Nephron progenitor cell (in vitro differentiated cells): Measurements from ENCODE around the gene PRKCA.

Experiments used
- DNase-seq: peaks from one replicate; pipeline ENCODE4 v3.0.0; 2021
- H3K27ac Mint-ChIP-seq: 2 replicates; pipeline ENCODE4 v1.8.0; 2021; ENCODE audit warnings: mild to moderate bottlenecking, moderate library complexity, mixed read lengths
- H3K27me3 Mint-ChIP-seq: 2 replicates; pipeline ENCODE4 v1.8.0; 2021; ENCODE audit warnings: mild to moderate bottlenecking, low read depth, mixed read lengths; ENCODE audit not compliant: poor library complexity
- H3K36me3 Mint-ChIP-seq: 2 replicates; pipeline ENCODE4 v1.8.0; 2021; ENCODE audit warnings: low read depth, mixed read lengths
- H3K4me1 Mint-ChIP-seq: 2 replicates; pipeline ENCODE4 v1.8.0; 2021; ENCODE audit warnings: mixed read lengths
- H3K4me3 Mint-ChIP-seq: 2 replicates; pipeline ENCODE4 v1.8.0; 2021; ENCODE audit warnings: mild to moderate bottlenecking, moderate library complexity, mixed read lengths
- H3K9me3 Mint-ChIP-seq: 2 replicates; pipeline ENCODE4 v1.8.0; 2021; ENCODE audit warnings: mild to moderate bottlenecking, moderate library complexity, mixed read lengths
- TF ChIP-seq, protein P1 (sequence below): fragments of 200-600 bp; sonication (generic); IDR thresholded peaks from 2 replicates; pipeline ENCODE4 v1.5.0; 2021; ENCODE audit warnings: antibody characterized with exemption

The PRKCA gene

DNA sequence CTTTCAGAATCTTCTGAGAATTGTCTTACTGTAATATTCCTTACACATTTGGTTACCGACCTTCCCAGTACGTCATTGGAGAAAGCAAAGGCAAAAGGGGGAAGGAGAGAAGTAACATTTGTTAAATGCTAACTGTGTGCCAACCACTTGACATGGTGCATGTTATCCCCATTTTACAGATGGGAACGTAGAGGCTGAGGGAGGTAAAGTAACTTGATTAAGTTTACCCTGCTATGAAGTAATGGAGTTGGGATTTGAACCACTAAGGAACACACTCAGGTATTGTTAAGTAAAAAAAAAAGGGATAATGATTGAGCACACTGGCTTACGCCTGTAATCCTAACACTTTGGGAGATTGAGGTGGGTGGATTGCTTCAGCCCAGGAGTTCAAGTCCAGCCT, 156.4 kb downstream of the PRKCA start:
- H3K27me3 Mint-ChIP-seq: peaks cover 9% of the 10 kb centered on the region
- TF ChIP-seq, protein P1, sequence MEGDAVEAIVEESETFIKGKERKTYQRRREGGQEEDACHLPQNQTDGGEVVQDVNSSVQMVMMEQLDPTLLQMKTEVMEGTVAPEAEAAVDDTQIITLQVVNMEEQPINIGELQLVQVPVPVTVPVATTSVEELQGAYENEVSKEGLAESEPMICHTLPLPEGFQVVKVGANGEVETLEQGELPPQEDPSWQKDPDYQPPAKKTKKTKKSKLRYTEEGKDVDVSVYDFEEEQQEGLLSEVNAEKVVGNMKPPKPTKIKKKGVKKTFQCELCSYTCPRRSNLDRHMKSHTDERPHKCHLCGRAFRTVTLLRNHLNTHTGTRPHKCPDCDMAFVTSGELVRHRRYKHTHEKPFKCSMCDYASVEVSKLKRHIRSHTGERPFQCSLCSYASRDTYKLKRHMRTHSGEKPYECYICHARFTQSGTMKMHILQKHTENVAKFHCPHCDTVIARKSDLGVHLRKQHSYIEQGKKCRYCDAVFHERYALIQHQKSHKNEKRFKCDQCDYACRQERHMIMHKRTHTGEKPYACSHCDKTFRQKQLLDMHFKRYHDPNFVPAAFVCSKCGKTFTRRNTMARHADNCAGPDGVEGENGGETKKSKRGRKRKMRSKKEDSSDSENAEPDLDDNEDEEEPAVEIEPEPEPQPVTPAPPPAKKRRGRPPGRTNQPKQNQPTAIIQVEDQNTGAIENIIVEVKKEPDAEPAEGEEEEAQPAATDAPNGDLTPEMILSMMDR: no peak
- H3K9me3 Mint-ChIP-seq: peaks cover 6% of the 10 kb centered on the region
- no peak overlapping the region for H3K4me3 Mint-ChIP-seq
- no peaks in the 10 kb centered on the region for H3K4me1 Mint-ChIP-seq
- H3K36me3 Mint-ChIP-seq: no peaks in the 10 kb centered on the region
- no peak for DNase-seq
- no peak overlapping the region for H3K27ac Mint-ChIP-seq

DNA sequence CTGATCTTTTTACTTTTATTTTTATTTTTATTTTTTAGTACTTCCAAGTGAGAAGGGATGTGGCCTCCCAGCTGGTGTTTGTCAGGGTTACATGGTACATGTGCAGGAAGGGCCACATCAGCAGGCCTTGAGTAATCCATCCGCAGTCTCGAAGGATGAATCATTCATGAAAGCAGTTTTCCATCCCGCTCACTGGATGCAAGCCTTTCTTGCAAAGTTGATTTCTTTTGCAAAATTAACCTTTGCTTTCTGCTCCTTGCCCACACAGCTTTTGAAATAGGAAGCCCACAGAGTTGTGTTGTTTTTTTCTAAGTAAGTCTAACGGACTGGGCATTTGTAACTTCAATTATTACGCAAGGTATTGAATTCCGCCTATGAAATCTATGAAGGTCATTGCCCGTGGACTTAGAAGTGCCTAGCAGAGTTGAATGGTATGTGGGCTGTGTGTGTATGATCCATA, 157.4 kb downstream of the PRKCA start:
- peaks cover 9% of the 10 kb centered on the region for H3K27me3 Mint-ChIP-seq
- no peak overlapping the region for H3K27ac Mint-ChIP-seq
- peaks cover 6% of the 10 kb centered on the region for H3K9me3 Mint-ChIP-seq
- no peaks in the 10 kb centered on the region for H3K4me1 Mint-ChIP-seq
- no peak for DNase-seq
- no peaks in the 10 kb centered on the region for H3K36me3 Mint-ChIP-seq
- no peak overlapping the region for H3K4me3 Mint-ChIP-seq
- TF ChIP-seq, protein P1: no peak

DNA sequence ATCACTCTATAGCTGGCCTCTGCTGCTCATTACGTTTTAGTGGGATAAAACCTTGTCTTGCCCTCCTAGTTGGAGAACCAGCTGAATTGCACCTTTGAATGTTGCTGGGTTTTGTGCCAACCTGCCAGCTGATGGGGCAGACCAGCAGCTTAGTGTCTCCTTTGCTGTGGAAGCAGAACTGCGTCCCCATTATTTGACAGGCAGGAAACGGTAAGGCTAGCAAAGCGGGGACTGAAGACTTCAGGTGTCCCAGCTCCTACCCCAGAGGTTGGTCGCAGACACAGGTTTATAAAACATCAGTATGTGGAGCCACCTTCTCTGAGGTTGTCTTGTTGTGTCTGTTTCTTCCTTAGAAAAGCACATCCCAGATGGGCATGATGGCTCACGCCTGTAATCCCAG, 158.1 kb downstream of the PRKCA start:
- Mint-ChIP-seq H3K27me3 (peaks cover 9% of the 10 kb centered on the region), H3K4me1 (no peaks in the 10 kb centered on the region), H3K9me3 (peaks cover 6% of the 10 kb centered on the region), H3K36me3 (no peaks in the 10 kb centered on the region), H3K27ac (no peak overlapping the region), H3K4me3 (no peak overlapping the region)
- no peak for DNase-seq
- TF ChIP-seq, protein P1: no peak

DNA sequence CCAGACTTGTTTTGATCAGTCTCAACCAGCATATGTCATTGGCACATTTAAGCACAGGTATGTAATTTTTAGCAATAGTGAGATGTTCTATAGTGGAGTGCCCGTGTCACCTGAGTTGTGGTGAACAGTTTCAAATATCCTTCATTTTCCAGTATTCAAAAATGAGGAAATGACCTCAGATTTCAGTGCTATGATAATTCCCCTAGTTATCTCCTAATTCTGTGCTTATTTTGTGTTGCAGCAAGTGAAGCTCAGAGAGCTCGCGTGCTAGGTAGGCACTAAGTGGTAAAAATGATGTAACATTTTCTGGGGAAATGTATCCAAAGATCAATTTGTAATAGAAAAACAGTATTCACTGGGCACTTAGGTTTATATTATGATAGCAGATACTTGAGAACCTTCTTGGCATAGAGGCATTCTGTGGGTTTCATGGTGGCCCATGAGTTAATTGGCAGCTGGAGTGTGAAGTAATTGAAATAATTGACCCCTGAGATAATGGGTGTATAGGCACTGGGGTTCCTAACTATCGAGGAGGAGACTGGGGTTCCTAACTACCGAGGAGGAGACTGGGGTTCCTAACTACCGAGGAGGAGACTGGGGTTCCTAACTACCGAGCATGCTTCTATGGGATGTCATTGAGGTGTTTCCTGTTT, 159.1 kb downstream of the PRKCA start:
- peaks cover 9% of the 10 kb centered on the region for H3K27me3 Mint-ChIP-seq
- no peaks in the 10 kb centered on the region for H3K36me3 Mint-ChIP-seq
- peaks cover 7% of the 10 kb centered on the region for H3K4me1 Mint-ChIP-seq
- no peak overlapping the region for H3K4me3 Mint-ChIP-seq
- no peak overlapping the region for H3K27ac Mint-ChIP-seq
- no peak for DNase-seq
- peaks cover 6% of the 10 kb centered on the region for H3K9me3 Mint-ChIP-seq
- TF ChIP-seq, protein P1: no peak

DNA sequence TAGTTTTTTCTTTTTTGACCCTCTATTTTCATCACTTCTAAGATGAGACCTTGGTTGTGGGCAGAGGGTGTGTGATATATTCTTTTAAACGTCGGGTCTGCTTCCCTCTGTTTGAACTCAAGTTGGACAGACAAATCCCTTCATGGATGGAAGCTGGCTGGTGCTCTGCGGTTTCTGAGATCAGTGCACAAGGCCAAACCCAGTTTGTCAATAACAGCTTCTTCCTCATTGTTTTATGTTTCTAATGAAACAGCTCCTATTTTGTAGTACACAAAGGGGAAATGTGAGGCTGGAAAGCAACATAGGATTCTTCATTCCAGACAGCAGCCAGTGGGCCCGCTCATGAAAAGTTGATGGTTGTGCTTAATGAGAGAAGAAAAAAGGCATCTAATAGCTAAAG, 159.6 kb downstream of the PRKCA start:
- Mint-ChIP-seq H3K27me3 (peaks cover 7% of the 10 kb centered on the region), H3K27ac (no peak overlapping the region), H3K4me1 (peaks cover 12% of the 10 kb centered on the region), H3K9me3 (peaks cover 2% of the 10 kb centered on the region), H3K4me3 (no peak overlapping the region), H3K36me3 (no peaks in the 10 kb centered on the region)
- TF ChIP-seq, protein P1: no peak
- DNase-seq: no peak

DNA sequence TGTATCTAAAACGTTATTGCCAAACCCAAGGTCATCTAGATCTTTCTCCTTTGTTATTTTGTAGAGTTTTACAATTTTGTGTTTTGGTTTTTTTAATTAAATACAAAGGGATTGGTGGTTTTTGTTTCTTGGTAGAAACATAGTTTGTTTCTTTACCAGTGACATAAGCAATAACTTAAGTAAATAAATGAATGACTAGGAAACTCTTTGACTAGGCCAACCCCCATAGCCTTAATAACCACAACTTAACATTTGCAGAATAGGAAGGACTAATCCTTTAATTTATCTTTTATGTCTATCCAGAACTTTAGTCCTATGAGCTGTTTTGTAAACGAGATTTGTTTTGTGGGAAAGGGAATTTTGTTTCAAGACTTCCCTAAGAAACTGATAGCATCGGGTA, 162.5 kb downstream of the PRKCA start:
- H3K27me3 Mint-ChIP-seq: peaks cover 7% of the 10 kb centered on the region
- no peak overlapping the region for H3K4me3 Mint-ChIP-seq
- TF ChIP-seq, protein P1: no peak
- H3K9me3 Mint-ChIP-seq: no peaks in the 10 kb centered on the region
- H3K4me1 Mint-ChIP-seq: peaks cover 36% of the 10 kb centered on the region
- DNase-seq: no peak
- H3K36me3 Mint-ChIP-seq: no peaks in the 10 kb centered on the region
- H3K27ac Mint-ChIP-seq: no peak overlapping the region
